Chondrocyte (in vitro differentiated cells): Measurements from ENCODE around the gene ECEL1. TPM values are rescaled to one million over a fixed set of nuclear protein-coding genes. Genes with fewer than 3 reads are reported as not detected.

ENCODE experiments used
- DNase-seq: peaks from one replicate; pipeline ENCODE4 v3.0.0; 2021; ENCODE audit warnings: mixed read lengths, low spot score
- H3K27ac Mint-ChIP-seq: one replicate; pipeline ENCODE4 v1.8.0; 2021; ENCODE audit warnings: mild to moderate bottlenecking, moderate library complexity, mixed read lengths; ENCODE audit not compliant: unreplicated experiment
- H3K27me3 Mint-ChIP-seq: 2 replicates; pipeline ENCODE4 v1.8.0; 2021; ENCODE audit warnings: low read depth, mixed read lengths
- H3K36me3 Mint-ChIP-seq: 2 replicates; pipeline ENCODE4 v1.8.0; 2021; ENCODE audit warnings: low read depth, mixed read lengths
- H3K4me1 Mint-ChIP-seq: 2 replicates; pipeline ENCODE4 v1.8.0; 2021; ENCODE audit warnings: low read depth, mild to moderate bottlenecking, mixed read lengths
- H3K4me3 Mint-ChIP-seq: one replicate; pipeline ENCODE4 v1.8.0; 2021; ENCODE audit warnings: mild to moderate bottlenecking, moderate library complexity, mixed read lengths; ENCODE audit not compliant: unreplicated experiment
- H3K9me3 Mint-ChIP-seq: 2 replicates; pipeline ENCODE4 v1.8.0; 2021; ENCODE audit warnings: low read depth, mixed read lengths
- total RNA-seq: library from RNA; stranded (reverse); gene quantifications from 3 replicates; pipeline ENCODE4 v1.2.1, GENCODE V29; 2021
- TF ChIP-seq, protein P1 (sequence below): fragments of 200-600 bp; sonication (generic); IDR thresholded peaks from 2 replicates; pipeline ENCODE4 v1.5.0; 2021; ENCODE audit warnings: antibody characterized with exemption, mild to moderate bottlenecking, moderate library complexity

The ECEL1 gene
- total RNA-seq, 1 donor from 2014 or later, result 0.12 TPM

DNA sequence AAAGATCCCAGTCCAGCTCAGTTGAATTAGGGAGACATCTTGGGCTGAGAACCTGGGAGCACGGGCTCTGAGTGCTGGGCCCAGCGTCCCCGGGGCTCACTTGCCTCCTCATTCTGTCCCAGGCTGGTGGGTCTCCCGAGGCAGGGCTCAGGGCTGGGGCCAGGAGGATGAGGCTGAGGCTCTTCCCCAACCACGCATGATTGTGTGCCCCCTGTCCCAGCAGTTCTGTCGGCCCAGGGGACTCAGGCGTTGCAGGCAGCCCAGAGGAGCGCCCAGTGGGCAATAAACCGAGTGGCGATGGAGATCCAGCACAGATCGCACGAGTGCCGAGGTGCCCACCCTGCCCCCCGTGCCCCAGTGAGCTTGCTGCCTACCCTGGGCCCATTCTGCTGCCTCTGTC is 33.5 kb upstream of the ECEL1 start:
- Mint-ChIP-seq H3K27ac (no peak overlapping the region), H3K36me3 (no peaks in the 10 kb centered on the region), H3K9me3 (no peaks in the 10 kb centered on the region), H3K27me3 (peaks cover 37% of the 10 kb centered on the region), H3K4me3 (no peak overlapping the region), H3K4me1 (peaks cover 7% of the 10 kb centered on the region)
- TF ChIP-seq, protein P1, sequence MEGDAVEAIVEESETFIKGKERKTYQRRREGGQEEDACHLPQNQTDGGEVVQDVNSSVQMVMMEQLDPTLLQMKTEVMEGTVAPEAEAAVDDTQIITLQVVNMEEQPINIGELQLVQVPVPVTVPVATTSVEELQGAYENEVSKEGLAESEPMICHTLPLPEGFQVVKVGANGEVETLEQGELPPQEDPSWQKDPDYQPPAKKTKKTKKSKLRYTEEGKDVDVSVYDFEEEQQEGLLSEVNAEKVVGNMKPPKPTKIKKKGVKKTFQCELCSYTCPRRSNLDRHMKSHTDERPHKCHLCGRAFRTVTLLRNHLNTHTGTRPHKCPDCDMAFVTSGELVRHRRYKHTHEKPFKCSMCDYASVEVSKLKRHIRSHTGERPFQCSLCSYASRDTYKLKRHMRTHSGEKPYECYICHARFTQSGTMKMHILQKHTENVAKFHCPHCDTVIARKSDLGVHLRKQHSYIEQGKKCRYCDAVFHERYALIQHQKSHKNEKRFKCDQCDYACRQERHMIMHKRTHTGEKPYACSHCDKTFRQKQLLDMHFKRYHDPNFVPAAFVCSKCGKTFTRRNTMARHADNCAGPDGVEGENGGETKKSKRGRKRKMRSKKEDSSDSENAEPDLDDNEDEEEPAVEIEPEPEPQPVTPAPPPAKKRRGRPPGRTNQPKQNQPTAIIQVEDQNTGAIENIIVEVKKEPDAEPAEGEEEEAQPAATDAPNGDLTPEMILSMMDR, result no peak
- DNase-seq, result no peak

DNA sequence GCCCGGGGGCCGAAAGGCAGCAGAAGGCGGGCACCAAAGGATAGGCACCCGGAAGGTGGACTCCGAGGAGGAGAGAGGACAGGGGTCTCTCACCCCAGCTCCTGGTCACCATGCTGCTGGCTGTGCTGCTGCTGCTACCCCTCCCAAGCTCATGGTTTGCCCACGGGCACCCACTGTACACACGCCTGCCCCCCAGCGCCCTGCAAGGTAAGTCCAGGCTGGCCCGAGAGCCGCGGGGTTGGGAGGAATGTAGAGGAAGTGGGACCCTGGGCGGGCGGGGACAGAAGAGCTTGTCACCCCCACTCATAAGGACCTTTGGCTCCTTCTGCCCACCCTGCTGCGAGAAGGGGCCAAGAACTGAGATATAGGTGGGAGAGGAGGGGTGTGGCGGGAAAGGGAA is 32.9 kb upstream of the ECEL1 start:
- Mint-ChIP-seq H3K27me3 (peaks cover 40% of the 10 kb centered on the region), H3K4me3 (no peak overlapping the region), H3K27ac (no peak overlapping the region), H3K36me3 (no peaks in the 10 kb centered on the region), H3K9me3 (no peaks in the 10 kb centered on the region), H3K4me1 (peaks cover 7% of the 10 kb centered on the region)
- no peak for DNase-seq
- TF ChIP-seq, protein P1, result no peak

DNA sequence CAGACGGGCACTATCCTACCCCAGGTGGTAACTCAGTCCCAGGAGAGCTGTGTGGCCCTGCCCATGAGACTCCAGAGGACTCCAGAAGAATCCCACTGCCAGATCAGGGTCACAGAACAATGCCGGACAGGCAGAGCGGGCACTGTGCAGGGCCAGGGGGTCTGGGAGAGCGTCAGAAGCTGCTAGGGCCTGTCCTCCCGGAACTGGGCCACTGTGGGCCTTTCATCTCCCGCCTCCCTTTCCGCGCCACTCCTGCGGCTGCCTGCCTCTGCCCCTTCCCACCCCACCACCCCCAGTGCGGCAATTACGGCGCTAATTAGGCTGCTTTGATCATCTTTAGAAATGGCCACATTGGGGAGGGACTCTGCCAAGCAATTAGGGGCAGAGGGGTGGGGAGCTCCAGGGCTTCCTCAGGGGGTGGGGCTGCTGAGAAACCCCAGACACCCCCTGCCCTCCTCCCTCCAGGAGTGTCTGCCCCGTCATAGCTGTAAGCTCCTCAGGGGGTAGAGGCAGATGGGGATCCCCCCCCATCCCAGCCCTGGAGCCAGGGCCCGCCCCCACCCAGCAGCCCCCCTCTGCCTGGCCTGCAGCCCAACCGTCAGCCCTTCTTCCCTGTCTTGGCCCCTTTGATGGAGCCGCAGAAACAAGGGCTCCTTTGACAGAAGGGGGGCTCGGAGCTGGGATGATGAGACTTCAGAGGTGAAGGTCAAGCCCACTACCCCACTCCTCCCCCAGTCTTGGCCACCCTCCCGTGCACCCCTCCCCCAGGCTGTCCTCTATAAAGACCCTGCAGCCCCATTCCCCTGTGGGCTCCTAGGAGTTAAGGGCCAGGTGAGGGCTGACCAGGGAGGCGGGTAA is 32.2 kb upstream of the ECEL1 start, which contains the start of gene PRSS56:
TSS of gene PRSS56 (plus strand) at position 808 of the 858 bp plus-strand sequence. CDS start 211 bp downstream, outside the sequence.
- H3K4me3 Mint-ChIP-seq, result no peak within 1 kb of the TSS
- peaks cover 7% of the 10 kb centered on the region for H3K4me1 Mint-ChIP-seq
- no peak for DNase-seq
- TF ChIP-seq, protein P1, result no peak
- H3K9me3 Mint-ChIP-seq, result no peaks in the 10 kb centered on the region
- H3K27ac Mint-ChIP-seq, result no peak within 1 kb of the TSS
- H3K27me3 Mint-ChIP-seq, result peaks cover 43% of the 10 kb centered on the region
- no peaks in the 10 kb centered on the region for H3K36me3 Mint-ChIP-seq

DNA sequence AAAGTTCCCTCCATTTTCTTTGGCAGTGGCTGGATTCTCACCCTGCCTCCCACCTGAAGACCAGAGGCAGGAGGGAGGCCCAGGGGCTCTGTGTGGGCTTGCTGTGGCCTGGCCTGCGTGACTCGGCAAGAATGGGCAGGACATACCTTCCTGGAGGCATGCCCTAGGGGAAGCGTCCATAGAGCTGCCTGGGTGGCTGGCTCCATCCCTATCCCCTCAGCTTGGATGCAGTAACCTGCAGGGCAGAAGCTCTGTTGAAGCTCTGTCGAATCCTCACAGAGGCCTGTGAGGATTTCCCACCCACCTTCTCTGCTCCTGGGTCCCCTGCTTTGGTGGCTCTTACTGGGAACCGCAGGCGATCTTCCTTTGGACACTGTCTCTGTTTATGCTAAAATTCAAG is 31.2 kb upstream of the ECEL1 start:
- peaks cover 2% of the 10 kb centered on the region for H3K4me1 Mint-ChIP-seq
- TF ChIP-seq, protein P1, result no peak
- peaks cover 44% of the 10 kb centered on the region for H3K27me3 Mint-ChIP-seq
- no peak overlapping the region for H3K27ac Mint-ChIP-seq
- no peak overlapping the region for H3K4me3 Mint-ChIP-seq
- H3K9me3 Mint-ChIP-seq, result no peaks in the 10 kb centered on the region
- H3K36me3 Mint-ChIP-seq, result no peaks in the 10 kb centered on the region
- no peak for DNase-seq

DNA sequence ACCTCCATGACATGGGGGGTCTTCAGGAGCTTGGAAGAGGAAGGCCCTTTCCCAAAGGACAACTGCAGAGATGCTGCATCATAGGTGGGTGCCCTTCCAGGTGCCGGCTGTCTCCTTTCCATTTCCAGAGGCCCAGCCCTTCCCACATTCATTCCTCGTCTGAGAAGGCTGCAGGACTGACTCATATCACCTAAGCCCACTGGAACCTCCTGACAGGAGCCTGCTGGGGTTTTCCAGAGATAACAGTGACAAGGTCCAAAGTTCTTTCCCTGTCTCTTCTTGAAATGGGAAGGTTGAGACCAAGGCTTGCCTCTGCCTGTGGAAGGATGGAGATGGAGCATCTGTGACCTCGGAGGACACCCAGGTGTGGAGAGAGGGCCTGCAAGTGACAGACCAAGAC is 28.9 kb upstream of the ECEL1 start:
- Mint-ChIP-seq H3K9me3 (no peaks in the 10 kb centered on the region), H3K36me3 (no peaks in the 10 kb centered on the region), H3K27ac (no peak overlapping the region), H3K4me1 (peaks cover 2% of the 10 kb centered on the region), H3K4me3 (no peak overlapping the region), H3K27me3 (peaks cover 50% of the 10 kb centered on the region)
- DNase-seq, result no peak
- TF ChIP-seq, protein P1, result no peak
